SIG-M5 treated with dmso at 0.1 percent for 504 hours (cell line): ENCODE results near the gene SCGB1C1.
"Not testable (repeated sequence)": the region's sequence is repeated elsewhere in the genome, so short reads cannot be mapped to it uniquely, and the experiment has no call there.

Source experiments
- DNase-seq: peaks from one replicate; lab custom pipeline; 2025; ENCODE audit not compliant: unreplicated experiment; lab: John Stamatoyannopoulos, UW

The SCGB1C1 gene

DNA sequence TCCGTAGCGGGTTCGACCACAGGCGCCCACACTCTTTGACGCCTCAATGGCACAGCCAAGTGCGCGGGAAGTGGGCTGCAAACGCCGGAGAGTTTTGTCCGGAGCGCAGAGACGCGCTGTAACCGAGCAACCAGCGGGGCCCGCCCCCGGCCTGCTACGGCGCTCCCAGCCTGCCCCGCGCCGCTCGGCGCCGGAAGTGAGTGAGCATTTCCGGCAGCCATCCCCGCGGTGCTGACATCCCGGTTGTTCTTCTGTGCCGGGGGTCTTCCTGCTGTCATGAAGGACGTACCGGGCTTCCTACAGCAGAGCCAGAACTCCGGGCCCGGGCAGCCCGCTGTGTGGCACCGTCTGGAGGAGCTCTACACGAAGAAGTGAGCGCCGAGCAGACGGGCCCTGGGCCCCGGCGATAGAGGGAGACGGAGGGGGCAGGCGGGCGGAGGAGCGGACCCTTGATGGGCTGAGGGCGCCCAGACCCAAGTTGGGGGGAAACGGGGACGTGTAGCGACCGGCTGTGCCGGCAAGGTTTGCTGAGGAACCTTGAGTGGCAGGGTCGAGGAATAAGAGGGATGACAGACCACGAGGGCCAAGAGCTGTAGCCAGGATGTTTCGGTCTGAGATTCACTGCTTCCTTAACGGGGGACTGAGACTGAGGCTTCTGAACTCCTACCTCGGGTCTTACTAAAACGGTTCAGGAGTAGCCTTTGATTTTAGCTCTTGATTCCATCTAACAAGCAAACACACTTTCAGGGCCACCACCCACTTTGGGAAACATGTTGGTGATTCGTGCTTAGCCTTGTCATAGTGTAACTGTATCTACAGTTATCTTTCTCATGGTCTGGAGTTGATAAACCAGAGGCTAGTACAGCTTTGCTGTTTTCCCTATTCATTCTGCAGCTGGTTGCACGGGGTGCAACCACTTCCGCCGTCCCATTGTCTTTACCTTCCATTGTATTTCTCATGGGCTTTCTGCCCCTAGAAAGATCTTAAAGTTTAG, 44.2 kb downstream of the SCGB1C1 start, which contains the start of gene PSMD13:
Gene PSMD13, plus strand, starts transcription at position 203 of the 994 bp plus-strand sequence. Its CDS starts 74 bp downstream, at position 277.
- DNase-seq, result peak; percentile 65

DNA sequence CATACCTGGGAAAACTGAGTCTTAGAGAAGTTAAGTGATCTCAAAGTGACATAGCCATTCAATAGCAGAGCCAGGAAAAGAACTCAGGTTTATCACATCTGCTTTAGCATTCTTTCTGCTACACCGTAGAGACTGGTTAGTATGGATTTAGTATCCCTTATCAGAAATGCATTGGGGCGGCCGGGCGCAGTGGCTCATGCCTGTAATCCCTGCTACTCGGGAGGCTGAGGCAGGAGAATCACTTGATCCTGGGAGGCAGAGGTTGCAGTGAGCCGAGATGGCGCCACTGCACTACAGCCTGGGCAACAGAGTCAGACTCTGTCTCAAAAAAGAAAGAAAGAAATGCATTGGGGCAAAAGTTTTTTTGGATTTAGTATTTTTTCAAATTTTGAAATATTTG, 45.5 kb downstream of the SCGB1C1 start:
- not testable (repeated sequence) for DNase-seq

DNA sequence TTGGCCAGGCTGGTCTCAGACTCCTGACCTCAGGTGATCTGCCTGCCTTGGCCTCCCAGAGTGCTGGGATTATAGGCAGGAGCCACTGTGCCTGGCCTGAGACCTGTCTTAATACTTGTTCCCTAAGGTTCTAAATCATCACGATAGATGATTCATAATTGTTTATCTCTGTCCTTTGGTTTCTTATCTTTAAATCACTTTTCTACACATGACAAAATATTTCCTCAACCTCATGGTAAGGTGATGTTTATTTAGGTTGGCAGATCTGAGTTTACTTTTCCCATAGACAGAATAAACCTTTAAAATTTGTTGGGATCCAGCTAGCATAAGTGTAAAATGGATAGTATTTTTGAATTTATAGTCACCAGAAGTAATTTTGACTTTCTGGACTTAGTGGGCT, 47.4 kb downstream of the SCGB1C1 start:
- DNase-seq, result no peak

GRCh38 chr11:241634-242033, 48.8 kb downstream of the SCGB1C1 start:
- no peak for DNase-seq
